Right renal pelvis (tissue), 4 donors: ENCODE results near the gene CNN3. TPM values are rescaled to one million over a fixed set of nuclear protein-coding genes. Genes with fewer than 3 reads are reported as not detected.

Source experiments
- DNase-seq, 4 donors: peaks; one replicate each; pipeline ENCODE4 v3.0.0-alpha.2; 2013; ENCODE audit warnings: low read depth in 4 of 4, low spot score in 3 of 4, missing footprints in 1 of 4
- polyA plus RNA-seq, 4 donors: library from polyadenylated mRNA; unstranded; fragments of 120-200 nt; gene quantifications; one replicate each; pipeline ENCODE4 v1.2.1, GENCODE V29; 2013; ENCODE audit not compliant: insufficient read length in 4 of 4

The CNN3 gene
- polyA plus RNA-seq, result 100 to 1,000 TPM; 296 to 396 (median 380) TPM

GRCh38 chr1:94926915-94927404 lies at the start of gene CNN3:
TSS of gene CNN3 (minus strand) at chr1:94927110. CDS start at chr1:94926894, 216 bp downstream.
- peak; percentile 82 to 88 (median 85) for DNase-seq

GRCh38 chr1:94974824-94975223 lies 47.9 kb upstream of the CNN3 start:
- no peak for DNase-seq

- no peak for DNase-seq
These were observed 47.3 kb upstream of the CNN3 start for GRCh38 chr1:94974241-94974640.

- DNase-seq, result no peak
These were observed 46.5 kb upstream of the CNN3 start for GRCh38 chr1:94973309-94973922.

DNA sequence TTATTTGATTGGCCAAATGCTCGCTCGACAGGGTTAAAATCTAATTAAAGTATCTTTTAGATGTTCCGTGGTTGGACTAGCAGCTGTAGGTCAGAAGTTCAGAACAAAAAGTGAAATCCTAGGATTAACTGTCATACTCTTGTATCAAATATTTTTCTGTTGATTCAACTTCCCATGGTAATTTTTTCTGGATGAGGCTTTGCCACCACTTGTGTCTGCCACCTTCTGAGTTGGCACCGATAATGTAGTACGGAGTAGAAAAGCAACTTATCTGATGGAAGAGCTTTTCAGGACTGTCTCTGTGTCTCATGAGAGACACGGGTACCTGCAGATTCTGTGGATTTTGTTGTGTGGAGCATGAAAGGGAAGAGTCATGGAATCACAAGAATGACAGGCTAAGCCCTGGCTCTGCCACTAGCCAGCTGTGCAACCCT lies 44.6 kb upstream of the CNN3 start:
- DNase-seq, result no peak

GRCh38 chr1:94970783-94971182 lies 43.9 kb upstream of the CNN3 start:
- DNase-seq, result no peak

DNA sequence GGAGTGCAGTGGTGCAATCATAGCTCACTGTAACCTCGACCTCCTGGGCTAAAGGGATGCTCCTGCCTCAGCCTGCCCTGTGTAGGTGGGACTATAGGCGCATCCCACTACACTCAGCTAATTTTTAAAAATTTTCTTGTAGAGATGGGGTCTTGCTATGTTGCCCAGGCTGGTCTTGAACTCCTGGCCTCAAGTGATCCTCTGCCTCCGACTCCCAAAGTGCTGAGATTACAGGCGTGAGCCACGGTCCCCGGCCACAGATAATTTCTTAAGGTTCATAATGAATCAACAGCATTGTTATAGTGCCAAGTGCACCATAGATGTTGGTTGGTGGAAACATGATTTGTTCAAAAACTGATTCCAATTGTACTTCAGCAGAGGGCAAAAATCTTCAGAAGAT lies 42.2 kb upstream of the CNN3 start:
- DNase-seq, result no peak

DNA sequence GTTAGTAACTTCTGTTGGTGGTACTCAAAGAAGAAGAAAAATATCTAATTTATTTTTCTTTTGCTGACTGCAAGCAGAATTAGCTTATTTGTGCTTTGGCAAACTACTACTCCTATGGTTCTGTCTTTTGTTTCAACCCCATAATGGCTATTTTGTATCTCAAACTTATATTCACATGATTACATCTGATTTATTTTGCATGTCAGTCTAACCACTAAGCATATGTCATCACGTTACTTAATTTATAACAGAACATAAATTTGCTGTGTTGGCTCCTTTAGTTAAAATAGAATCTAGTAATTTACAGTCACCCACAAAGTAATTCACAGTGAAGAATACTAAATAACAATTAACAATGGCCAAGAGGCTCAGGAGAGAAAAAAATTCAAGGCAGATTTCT lies 39.1 kb upstream of the CNN3 start:
- no peak for DNase-seq

DNA sequence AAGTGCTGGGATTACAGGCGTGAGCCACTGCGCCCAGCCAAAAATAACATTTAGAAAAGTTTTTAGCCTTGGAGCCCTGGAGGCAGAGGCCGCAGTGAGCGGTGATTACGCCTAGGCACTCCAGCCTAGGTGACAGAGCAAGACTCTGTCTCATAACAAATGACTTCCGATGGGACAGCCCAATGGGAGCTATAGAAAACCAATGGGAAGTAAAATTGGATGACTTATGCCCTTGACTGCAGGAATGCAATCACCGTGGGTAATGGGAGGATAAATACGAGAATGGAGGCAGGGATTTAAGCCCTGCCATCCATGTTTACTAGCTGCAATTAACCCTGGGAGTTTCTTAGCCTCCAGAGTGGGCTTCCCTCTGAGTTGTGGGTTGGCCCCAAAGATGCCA lies 37.0 kb upstream of the CNN3 start:
- no peak for DNase-seq

DNA sequence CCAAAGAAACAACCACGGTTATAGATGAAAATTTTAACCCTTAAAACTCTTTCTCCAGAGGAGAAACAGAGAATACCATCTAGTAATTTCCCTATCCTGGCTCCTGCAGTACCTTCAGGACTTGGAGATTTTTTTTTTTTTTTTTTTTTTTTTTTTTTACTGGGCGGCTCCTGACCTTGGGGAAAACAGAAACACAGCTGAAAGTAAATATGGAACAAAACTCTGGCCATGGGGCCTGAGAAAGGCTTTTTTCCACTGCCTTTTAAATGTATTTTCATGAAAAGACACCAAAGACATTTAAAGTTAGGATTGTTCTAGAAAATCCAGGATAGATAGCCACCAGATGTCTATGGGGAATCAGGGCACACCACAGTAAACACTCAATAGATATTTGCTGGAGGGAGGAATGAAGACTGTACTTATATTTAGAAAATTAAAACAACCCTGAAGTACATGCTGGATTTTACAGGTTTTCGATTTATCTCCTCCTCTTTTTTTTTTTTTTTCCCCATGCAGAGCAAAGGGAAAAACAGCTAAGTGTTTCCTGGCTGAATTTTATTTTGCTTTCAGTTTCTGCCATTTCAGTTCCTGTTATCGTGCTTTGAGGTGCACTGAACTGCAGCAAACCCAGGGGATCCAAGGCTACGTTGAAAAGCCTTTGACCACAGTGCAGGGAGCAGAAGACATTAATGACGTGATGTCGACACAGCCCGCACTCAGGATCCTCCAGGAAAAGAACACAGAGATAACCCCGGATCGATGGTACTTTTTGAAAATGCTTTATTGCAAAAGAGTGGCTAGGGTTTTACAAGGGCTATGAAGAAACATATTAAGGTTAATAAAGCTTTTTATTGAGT lies 35.7 kb upstream of the CNN3 start:
- no peak for DNase-seq

GRCh38 chr1:94961988-94962387 lies 35.1 kb upstream of the CNN3 start:
- DNase-seq, result no peak

DNA sequence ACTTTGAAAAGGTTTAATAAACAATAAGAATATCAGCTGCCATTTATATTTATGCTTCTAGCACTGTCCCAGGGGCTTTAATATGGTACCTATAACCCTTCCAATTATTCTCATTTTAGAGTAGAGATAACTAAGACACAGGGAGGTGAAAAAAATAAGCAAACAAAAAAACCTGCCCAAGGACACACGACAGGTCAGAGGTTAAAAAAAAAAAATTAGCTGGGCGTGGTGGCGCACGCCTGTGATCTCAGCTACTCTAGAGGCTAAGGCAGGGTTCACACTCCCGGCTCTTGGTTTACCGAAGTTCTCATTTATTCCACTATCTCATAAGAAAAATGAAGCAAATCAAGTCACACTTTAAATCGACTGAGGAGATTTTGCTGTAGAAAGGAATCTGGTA lies 34.7 kb upstream of the CNN3 start:
- no peak for DNase-seq

DNA sequence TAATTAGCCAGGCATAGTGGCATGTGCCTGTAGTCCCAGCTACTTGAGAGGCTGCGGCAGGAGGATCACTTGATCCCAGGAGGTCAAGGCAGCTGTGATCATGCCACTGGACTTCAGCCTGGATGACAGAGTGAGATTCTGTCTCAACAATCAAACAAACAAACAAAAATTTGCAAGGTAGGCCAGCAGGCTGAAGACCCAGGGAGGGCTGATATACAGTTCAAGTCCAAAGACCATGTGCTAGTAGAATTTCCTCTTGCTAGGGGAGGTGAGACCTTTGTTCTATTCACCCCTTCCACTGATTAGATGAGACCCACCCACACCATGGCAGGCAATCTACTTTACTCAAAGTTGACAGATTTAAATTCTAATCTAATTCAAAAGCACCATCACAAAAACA lies 31.2 kb upstream of the CNN3 start:
- DNase-seq, result no peak

DNA sequence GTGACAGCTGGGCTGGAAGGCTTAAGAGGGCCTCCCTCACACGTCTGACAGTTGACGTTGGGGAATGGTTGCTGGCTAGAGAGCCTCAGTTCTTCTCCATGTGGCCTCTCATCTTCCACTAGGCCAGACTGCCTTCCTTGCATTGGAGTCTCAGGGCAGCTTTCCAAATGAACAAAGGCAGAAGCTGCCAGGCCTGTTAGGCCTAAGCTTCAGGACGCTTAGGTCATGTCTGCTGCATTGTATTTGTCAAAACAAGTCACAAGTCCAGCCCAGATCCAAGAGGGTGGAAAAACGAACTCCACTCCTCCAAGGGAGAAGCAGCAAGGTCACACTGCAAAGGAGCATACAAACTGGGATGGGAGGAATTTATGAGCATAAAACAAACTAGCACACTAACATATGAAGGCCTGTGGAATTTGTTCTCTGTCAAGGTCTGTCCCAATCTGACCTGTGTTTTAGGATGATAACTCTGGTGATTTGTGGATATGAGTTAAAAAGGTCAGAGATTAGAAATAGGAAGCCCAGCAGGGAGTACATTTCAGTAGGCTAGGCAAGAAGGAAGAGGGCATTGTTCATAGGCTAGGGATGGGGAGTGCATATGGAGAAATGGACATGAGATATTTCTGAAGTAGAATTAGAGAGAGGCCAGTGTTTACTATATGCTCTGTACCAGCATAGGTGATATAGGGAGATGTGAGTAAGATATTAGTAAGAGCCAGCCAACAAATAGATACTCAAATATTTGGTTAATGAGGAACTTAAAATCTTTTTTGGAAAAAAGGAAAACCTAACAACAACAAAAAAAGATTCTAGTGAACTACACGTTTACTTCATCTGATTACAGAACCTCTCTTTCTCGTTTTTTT lies 29.1 kb upstream of the CNN3 start:
- no peak for DNase-seq

DNA sequence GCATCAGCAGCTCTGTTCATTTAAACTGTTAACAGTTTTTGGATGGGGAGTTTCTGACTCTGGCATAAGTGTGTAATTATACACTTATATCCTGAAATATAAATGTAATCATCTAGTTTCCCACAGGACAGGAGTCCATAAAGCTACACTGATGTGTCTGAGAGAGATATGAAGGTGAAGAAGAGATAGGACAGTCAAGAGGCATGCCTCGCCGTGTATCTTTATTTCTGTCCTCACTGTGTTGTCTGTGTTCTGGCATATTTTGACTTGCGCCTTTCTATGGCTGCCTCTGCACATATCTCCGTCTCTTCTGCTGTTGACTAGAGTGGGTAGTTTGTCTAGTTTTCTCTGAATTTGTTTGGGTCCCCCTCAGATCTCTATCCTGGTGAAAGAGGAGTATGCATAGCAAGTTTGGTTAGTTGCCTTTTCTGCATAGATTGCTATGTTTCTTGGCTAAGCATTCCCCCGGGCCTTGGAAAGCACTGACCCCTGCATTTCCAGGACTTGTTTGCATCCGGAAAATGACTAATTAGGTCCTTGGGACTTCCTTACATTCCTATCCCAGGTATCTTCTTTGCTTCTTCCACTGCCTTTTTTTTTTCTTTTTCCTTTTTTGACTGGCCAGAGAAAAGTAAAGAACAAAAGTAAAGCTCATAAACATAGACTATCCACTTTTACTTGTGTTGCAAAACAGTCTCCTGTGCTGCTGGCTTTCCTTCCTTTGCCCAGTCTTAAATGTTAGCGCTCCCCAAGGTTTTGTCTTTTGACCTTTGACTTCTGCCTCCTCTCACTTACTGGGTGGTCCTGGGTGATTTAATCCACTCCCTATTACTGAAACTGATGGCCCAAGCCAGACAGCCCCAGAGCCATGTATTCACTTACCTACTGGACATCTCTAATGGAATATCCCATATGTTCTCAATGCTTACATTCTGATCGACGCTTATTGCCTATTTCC lies 27.6 kb upstream of the CNN3 start:
- no peak for DNase-seq

DNA sequence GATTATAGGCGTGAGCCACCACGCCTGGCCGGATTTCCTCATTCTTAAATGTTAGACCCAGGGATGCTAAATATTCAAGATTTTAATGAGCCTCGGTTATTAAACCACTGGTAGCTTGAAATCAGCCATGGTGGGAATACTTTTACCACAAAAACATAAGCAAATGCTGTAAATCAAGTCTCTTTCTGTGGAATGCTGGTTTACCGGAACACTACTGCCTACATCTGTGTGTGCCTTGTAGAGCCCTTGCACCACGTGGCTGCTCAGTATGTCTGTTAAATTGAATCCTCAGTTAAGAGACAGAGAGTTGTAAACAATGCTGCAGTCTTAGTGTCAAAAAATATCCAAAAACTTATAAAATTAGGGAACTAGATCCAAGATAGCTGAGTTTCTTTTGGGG lies 26.8 kb upstream of the CNN3 start:
- no peak for DNase-seq

- DNase-seq, result no peak
These were observed 26.2 kb upstream of the CNN3 start for GRCh38 chr1:94953107-94953506.

- DNase-seq, result no peak
These were observed 25.6 kb upstream of the CNN3 start for GRCh38 chr1:94952539-94952938.

- DNase-seq, result no peak
These were observed 24.7 kb upstream of the CNN3 start for GRCh38 chr1:94951509-94952208.
